Uterus (tissue), 4 donors: ENCODE measurements around the gene NUP188. TPM values are rescaled to one million over a fixed set of nuclear protein-coding genes. Genes with fewer than 3 reads are reported as not detected.
"Not testable (repeated sequence)": the region's sequence is repeated elsewhere in the genome, so short reads cannot be mapped to it uniquely, and the experiment has no call there.

Experiments
- DNase-seq, 2 donors: peaks; one replicate each; pipeline ENCODE4 v3.0.0-alpha.2; 2019 to 2020
- H3K27ac ChIP-seq, 2 donors: fragments of 200-600 bp; sonication (generic); 1 replicate in 1 of 2; 2 replicates in 1 of 2; pipeline ENCODE4 v1.5.1; 2016 to 2018
- H3K27me3 ChIP-seq, 2 donors: fragments of 200-600 bp; sonication (generic); one replicate each; pipeline ENCODE4 v1.5.1; 2018 to 2019; ENCODE audit warnings: control low read depth in 1 of 2
- H3K36me3 ChIP-seq, 2 donors: fragments of 200-600 bp; sonication (generic); one replicate each; pipeline ENCODE4 v1.5.1; 2019; ENCODE audit warnings: control low read depth in 1 of 2
- H3K4me1 ChIP-seq, 2 donors: fragments of 200-600 bp; sonication (generic); one replicate each; pipeline ENCODE4 v1.5.1; 2018 to 2019; ENCODE audit warnings: control low read depth in 1 of 2
- H3K4me3 ChIP-seq, 2 donors: fragments of 200-600 bp; sonication (generic); 1 replicate in 1 of 2; 2 replicates in 1 of 2; pipeline ENCODE4 v1.5.1; 2018 to 2019; ENCODE audit warnings: mild to moderate bottlenecking in 1 of 2
- H3K9me3 ChIP-seq, 2 donors: fragments of 200-600 bp; sonication (generic); one replicate each; pipeline ENCODE4 v1.5.1; 2019; ENCODE audit warnings: control low read depth in 1 of 2
- CTCF ChIP-seq, 4 experiments: fragments of 200-600 bp in 2 of 4; fragments of 450-650 bp in 2 of 4; sonication (generic) in 2 of 4; IDR thresholded peaks; one replicate each; pipeline ENCODE4 v1.5.1; 2016 to 2019; ENCODE audit warnings: antibody characterized with exemption in 4 of 4, mild to moderate bottlenecking in 2 of 4, moderate library complexity in 1 of 4
- POLR2A ChIP-seq, 2 donors: fragments of 450-650 bp; IDR thresholded peaks; one replicate each; pipeline ENCODE4 v1.6.1; 2016; ENCODE audit warnings: antibody characterized with exemption in 2 of 2, mild to moderate bottlenecking in 1 of 2, moderate library complexity in 1 of 2
- intact Hi-C: fragments of 100-400 bp; cut with DNase I; formaldehyde crosslinking; loops from one replicate; pipeline ENCODE4 v1.15.1; 2023; ENCODE audit warnings: low total_unique reads
- total RNA-seq, 4 donors: library from RNA; depleted of rRNA in 3 of 4; stranded (reverse); fragments of >200 nt in 3 of 4; gene quantifications; one replicate each; pipeline versions ENCODE4 v1.1.0 to v1.2.4, GENCODE V29; 2014 to 2023
- donor health status: DM: yes; HTN: yes; CAD: no.

NUP188 gene
- total RNA-seq, 4 donors from 2014 or later: 21.5 to 75.4 (median 36.9) TPM

- intact Hi-C loops: no loop called here
- H3K27me3 ChIP-seq: no peaks in the 10 kb centered on the region
- no peak for DNase-seq
- no peaks in the 10 kb centered on the region for H3K36me3 ChIP-seq
- H3K9me3 ChIP-seq: no peaks in the 10 kb centered on the region
- no peak overlapping the region for H3K27ac ChIP-seq
- no peak overlapping the region for H3K4me3 ChIP-seq
- no peak for TF ChIP-seq POLR2A (IDR thresholded peaks at IDR 0.05)
- peaks cover 0 to 13% of the 10 kb centered on the region in 2 donors for H3K4me1 ChIP-seq
These were observed 82.7 kb downstream of the NUP188 start for GRCh38 chr9:129030191-129030590.

- intact Hi-C loops: no loop called here
- Histone ChIP-seq H3K4me1 (peaks cover 0 to 8% of the 10 kb centered on the region in 2 donors), H3K9me3 (no peaks in the 10 kb centered on the region), H3K4me3 (no peak overlapping the region), H3K27ac (no peak overlapping the region), H3K36me3 (no peaks in the 10 kb centered on the region), H3K27me3 (no peaks in the 10 kb centered on the region)
- TF ChIP-seq POLR2A (IDR thresholded peaks at IDR 0.05) (no peak), CTCF (IDR thresholded peaks at IDR 0.05) (no peak)
- DNase-seq: no peak
These were observed 84.0 kb downstream of the NUP188 start for GRCh38 chr9:129031514-129031913.

DNA sequence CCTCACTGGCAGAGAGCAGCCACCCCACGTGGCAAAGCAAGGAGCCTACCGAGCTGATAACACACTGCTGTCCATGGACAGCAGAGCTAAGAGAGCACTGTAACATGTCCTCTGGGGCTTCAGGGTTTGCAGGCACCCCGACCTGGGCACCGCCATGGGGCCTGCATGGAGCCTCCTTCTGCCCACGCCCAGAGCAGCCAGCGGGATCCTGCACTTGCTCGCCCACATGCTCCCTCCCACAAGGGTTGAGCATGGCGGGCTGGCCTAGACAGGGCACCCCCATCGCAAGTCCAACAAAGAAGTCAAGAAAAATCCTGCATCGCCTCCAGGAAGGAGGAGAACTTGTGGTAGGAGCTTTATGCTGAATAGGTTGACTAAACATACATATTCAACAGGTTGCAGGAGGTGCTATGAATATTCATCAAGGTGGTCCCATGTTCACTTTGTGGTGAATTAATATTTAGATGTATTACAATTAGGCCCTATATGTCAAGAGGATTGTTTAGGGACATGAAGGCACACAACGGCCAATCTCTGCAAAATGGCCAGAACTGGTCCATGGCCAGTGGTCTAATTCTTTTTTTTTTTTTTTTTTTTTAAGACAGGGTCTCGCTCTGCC is 85.2 kb downstream of the NUP188 start:
- no peak for TF ChIP-seq POLR2A (IDR thresholded peaks at IDR 0.05)
- TF ChIP-seq CTCF (IDR thresholded peaks at IDR 0.05): no peak
- intact Hi-C loops: no loop called here
- DNase-seq: no peak

DNA sequence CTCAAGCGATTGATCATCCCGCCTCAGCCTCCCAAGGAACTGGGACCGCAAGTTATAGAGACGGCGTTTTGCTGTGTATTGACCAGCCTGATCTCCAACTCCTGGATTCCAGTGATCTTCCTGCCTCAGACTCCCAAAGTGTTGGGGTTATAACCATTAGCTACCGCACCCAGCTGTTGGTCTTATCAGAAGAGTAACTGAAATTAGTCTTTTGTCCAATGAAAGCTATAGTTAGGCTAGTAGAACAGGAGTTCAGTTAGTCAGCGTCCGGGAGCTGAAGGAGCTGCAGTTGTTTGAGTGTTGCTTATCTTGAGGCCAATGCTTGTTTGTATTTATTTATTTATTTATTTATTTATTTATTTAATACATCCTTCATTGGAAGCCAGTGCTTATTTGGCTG is 85.7 kb downstream of the NUP188 start:
- no peaks in the 10 kb centered on the region for H3K36me3 ChIP-seq
- H3K27me3 ChIP-seq: no peaks in the 10 kb centered on the region
- intact Hi-C loops: no loop called here
- H3K27ac ChIP-seq: no peak overlapping the region
- TF ChIP-seq POLR2A (IDR thresholded peaks at IDR 0.05) (no peak), CTCF (IDR thresholded peaks at IDR 0.05) (no peak)
- H3K9me3 ChIP-seq: no peaks in the 10 kb centered on the region
- peaks cover 0 to 11% of the 10 kb centered on the region in 2 donors for H3K4me1 ChIP-seq
- no peak for DNase-seq
- no peak overlapping the region for H3K4me3 ChIP-seq

More for the DNA sequence above, 85.2 kb downstream of the NUP188 start:
- H3K9me3 ChIP-seq: no peaks in the 10 kb centered on the region
- no peak overlapping the region for H3K4me3 ChIP-seq
- H3K36me3 ChIP-seq: no peaks in the 10 kb centered on the region
- H3K27ac ChIP-seq: no peak overlapping the region
- peaks cover 0 to 6% of the 10 kb centered on the region in 2 donors for H3K4me1 ChIP-seq
- no peaks in the 10 kb centered on the region for H3K27me3 ChIP-seq

- H3K27ac ChIP-seq: peak overlapping the region; percentile 79 to 85
- intact Hi-C loops, H3K27me3 ChIP-seq, H3K36me3 ChIP-seq, H3K9me3 ChIP-seq: not testable (repeated sequence)
- peak in 1 of 2 donors; percentile 36 for DNase-seq
- H3K4me1 ChIP-seq: peaks cover 0 to 11% of the 10 kb centered on the region in 2 donors
- peak overlapping the region; percentile 40 to 78 for H3K4me3 ChIP-seq
These were observed 88.3 kb downstream of the NUP188 start for GRCh38 chr9:129035838-129036237.

DNA sequence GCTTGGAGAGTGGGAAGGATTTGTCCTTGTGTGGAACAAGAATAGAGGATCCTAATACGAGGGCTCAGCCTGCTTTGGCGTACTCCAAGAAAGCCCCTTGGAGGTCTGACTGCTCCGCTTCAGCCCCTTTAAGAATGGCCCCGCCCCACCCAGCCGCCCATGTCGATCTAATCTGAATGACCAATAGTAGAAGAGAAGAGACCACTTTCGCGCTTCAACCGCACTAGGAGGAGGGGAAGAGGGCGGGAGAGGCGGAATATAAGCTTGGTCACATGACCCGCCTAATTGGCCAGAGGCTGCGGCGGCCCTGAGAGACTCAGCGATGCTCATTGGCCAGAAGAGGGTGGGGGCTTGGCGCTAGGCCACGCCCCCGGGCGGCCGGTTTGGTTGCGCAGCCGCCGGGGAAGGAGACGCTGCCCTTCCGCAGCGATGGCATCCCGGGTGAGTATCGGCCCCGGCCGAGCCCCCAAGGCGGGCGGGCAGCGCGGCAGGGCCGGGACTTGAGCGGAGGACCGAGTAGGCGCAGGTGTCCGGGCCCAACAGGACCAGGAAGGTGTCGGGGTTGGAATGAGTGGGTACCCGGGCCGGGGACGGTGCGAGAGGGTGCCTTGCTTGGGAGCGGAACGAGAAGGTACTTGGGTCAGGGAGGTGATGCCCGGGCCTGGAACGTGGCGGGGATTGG is 88.9 kb downstream of the NUP188 start, which contains the start of gene MIGA2:
TSS of gene MIGA2 (plus strand) at position 386 of the 682 bp plus-strand sequence. CDS start 3,969 bp downstream, outside the sequence.
- Histone ChIP-seq H3K4me3 (peak within 1 kb of the TSS; percentile 78 to 96), H3K36me3 (no peaks in the 10 kb centered on the region), H3K27me3 (no peaks in the 10 kb centered on the region), H3K27ac (peak within 1 kb of the TSS; percentile 79 to 85), H3K4me1 (peaks cover 0 to 11% of the 10 kb centered on the region in 2 donors), H3K9me3 (no peaks in the 10 kb centered on the region)
- peak in 1 of 4 experiments; percentile 53 for TF ChIP-seq CTCF (IDR thresholded peaks at IDR 0.05)
- peak; percentile 71 to 84 for TF ChIP-seq POLR2A (IDR thresholded peaks at IDR 0.05)
- peak; percentile 97 to 99 for DNase-seq
- intact Hi-C loops: no loop called here
